ENCODE results near the gene NOL3. TPM values are rescaled to one million over a fixed set of nuclear protein-coding genes. Genes with fewer than 3 reads are reported as not detected.

NOL3 gene
- total RNA-seq, 4 donors from 2014 or later, result 55.5 to 95.4 (median 76.6) TPM

GRCh38 chr16:67154578-67155294 is 15.6 kb upstream of the NOL3 start:
- Histone ChIP-seq H3K27me3 (peaks cover 0 to 17% of the 10 kb centered on the region in 2 donors), H3K4me3 (peak overlapping the region in 2 of 4 donors; percentile 30 to 31), H3K4me1 (peaks cover 0 to 45% (median 23%) of the 10 kb centered on the region in 4 donors), H3K9me3 (no peaks in the 10 kb centered on the region), H3K27ac (no peak overlapping the region), H3K36me3 (peaks cover 0 to 1% (median 0%) of the 10 kb centered on the region in 3 donors)
- 10 to 27% methylated on average over 23 to 61 of the region's 61 CpGs for WGBS, 2 donors
- TF ChIP-seq, protein P1, sequence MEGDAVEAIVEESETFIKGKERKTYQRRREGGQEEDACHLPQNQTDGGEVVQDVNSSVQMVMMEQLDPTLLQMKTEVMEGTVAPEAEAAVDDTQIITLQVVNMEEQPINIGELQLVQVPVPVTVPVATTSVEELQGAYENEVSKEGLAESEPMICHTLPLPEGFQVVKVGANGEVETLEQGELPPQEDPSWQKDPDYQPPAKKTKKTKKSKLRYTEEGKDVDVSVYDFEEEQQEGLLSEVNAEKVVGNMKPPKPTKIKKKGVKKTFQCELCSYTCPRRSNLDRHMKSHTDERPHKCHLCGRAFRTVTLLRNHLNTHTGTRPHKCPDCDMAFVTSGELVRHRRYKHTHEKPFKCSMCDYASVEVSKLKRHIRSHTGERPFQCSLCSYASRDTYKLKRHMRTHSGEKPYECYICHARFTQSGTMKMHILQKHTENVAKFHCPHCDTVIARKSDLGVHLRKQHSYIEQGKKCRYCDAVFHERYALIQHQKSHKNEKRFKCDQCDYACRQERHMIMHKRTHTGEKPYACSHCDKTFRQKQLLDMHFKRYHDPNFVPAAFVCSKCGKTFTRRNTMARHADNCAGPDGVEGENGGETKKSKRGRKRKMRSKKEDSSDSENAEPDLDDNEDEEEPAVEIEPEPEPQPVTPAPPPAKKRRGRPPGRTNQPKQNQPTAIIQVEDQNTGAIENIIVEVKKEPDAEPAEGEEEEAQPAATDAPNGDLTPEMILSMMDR (IDR thresholded peaks at IDR 0.05), result no peak
- TF ChIP-seq EP300 (IDR thresholded peaks at IDR 0.05), result no peak
- TF ChIP-seq POLR2A (IDR thresholded peaks at IDR 0.05), result no peak
- no peak for DNase-seq (ENCODE audit: low spot score in 2 of 2)

- Histone ChIP-seq H3K9me3 (no peaks in the 10 kb centered on the region), H3K4me3 (peak overlapping the region in 2 of 4 donors; percentile 30 to 31), H3K27me3 (peaks cover 0 to 14% of the 10 kb centered on the region in 2 donors), H3K36me3 (no peaks in the 10 kb centered on the region), H3K27ac (no peak overlapping the region), H3K4me1 (peaks cover 0 to 44% (median 20%) of the 10 kb centered on the region in 4 donors)
- TF ChIP-seq, protein P1 (IDR thresholded peaks at IDR 0.05), result peak; percentile 94 to 100 (median 99)
- no peak for TF ChIP-seq POLR2A (IDR thresholded peaks at IDR 0.05)
- DNase-seq (ENCODE audit: low spot score in 2 of 2), result peak; percentile 58 to 60
- 11 to 15% methylated on average over 31 to 39 of the region's 74 CpGs for WGBS, 2 donors
Measured at GRCh38 chr16:67155295-67156142, 14.8 kb upstream of the NOL3 start.

GRCh38 chr16:67156143-67156844 is 14.0 kb upstream of the NOL3 start:
- WGBS, 2 donors, result 44 to 49% methylated on average over 15 of the region's 15 CpGs
- Histone ChIP-seq H3K27ac (no peak overlapping the region), H3K36me3 (no peaks in the 10 kb centered on the region), H3K9me3 (no peaks in the 10 kb centered on the region), H3K4me1 (peaks cover 0 to 44% (median 17%) of the 10 kb centered on the region in 4 donors), H3K27me3 (peaks cover 0 to 14% of the 10 kb centered on the region in 2 donors), H3K4me3 (no peak overlapping the region)
- DNase-seq (ENCODE audit: low spot score in 2 of 2), result no peak
- TF ChIP-seq, protein P1 (IDR thresholded peaks at IDR 0.05), result no peak
- TF ChIP-seq POLR2A (IDR thresholded peaks at IDR 0.05) (no peak), EP300 (IDR thresholded peaks at IDR 0.05) (no peak)

DNA sequence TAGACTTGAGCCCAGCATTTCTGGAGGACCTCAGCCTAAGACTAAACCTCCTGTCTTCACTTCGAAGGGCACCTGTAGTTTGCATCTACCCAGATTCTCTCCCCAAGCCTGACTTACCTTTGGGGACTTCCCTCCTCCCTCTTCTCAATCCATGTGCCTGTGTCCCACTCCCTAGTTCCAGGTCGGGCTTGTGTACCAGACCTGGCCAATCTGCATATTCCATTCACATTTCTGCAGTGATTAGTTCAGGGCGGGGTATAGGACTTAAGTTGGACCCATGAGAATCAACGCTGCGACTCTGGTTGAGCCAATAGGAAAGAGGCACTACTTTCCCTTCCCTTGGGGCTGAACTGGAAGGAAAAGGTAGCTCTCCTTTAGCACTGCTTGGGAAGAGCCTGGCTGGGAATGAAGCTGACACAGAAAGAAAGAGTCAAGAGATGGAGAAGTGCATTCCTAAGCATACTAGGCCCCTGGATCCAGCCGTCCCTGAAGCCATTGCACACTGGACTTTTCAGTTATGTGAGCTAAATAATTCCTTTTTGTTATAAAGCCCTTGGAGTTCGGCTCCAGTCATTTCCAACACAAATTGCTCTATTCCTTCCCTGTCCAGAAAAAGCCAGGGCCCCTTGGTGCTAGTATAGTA is 13.1 kb upstream of the NOL3 start:
- 56 to 58% methylated on average over 7 of the region's 7 CpGs for WGBS, 2 donors
- Histone ChIP-seq H3K9me3 (no peaks in the 10 kb centered on the region), H3K4me3 (no peak overlapping the region), H3K36me3 (no peaks in the 10 kb centered on the region), H3K27ac (no peak overlapping the region), H3K27me3 (peaks cover 0 to 19% of the 10 kb centered on the region in 2 donors), H3K4me1 (peaks cover 0 to 51% (median 20%) of the 10 kb centered on the region in 4 donors)
- TF ChIP-seq POLR2A (IDR thresholded peaks at IDR 0.05), result no peak
- no peak for TF ChIP-seq EP300 (IDR thresholded peaks at IDR 0.05)
- TF ChIP-seq, protein P1 (IDR thresholded peaks at IDR 0.05), result no peak
- DNase-seq (ENCODE audit: low spot score in 2 of 2), result no peak

All from tibial nerve (tissue), 4 donors.